MCF 10A (cell line): ENCODE results near the gene PARG. TPM values are rescaled to one million over a fixed set of nuclear protein-coding genes. Genes with fewer than 3 reads are reported as not detected.
"Not testable (repeated sequence)": the region's sequence is repeated elsewhere in the genome, so short reads cannot be mapped to it uniquely, and the experiment has no call there.

Experiments used
- Bru-seq: library from RNA; stranded (reverse); fragments of 400-500 nt; gene quantifications from one replicate; lab custom pipeline; 2021; lab: Mats Ljungman, UMichigan
- BruChase-seq, 2 experiments: library from RNA; stranded (reverse); fragments of 400-500 nt; gene quantifications; one replicate each; lab custom pipeline; 2021; lab: Mats Ljungman, UMichigan
- BruUV-seq: library from RNA; stranded (reverse); fragments of 400-500 nt; replicated peaks from 2 replicates; lab custom pipeline; 2021; lab: Mats Ljungman, UMichigan
- CTCF ChIA-PET: fragments of 300-600 bp; sonication (Branson Sonifier 250); formaldehyde crosslinking; extraction: SDS; loops from one replicate; lab custom pipeline; 2021; ENCODE audit warnings: antibody characterized with exemption, inconsistent platforms; lab: Yijun Ruan, JAX
- POLR2A ChIA-PET: fragments of 300-600, 350-650 bp; sonication (Branson Sonifier 250); formaldehyde crosslinking; extraction: SDS; loops from one replicate; lab custom pipeline; 2020; ENCODE audit warnings: antibody characterized with exemption, inconsistent platforms; lab: Yijun Ruan, JAX
- DNase-seq: peaks from one replicate; pipeline ENCODE4 v3.0.0-alpha.2; 2018; ENCODE audit not compliant: unreplicated experiment
- H3K27ac Mint-ChIP-seq: one replicate; pipeline ENCODE4 v1.8.0; 2022; ENCODE audit warnings: mild to moderate bottlenecking, low read depth, mixed read lengths; ENCODE audit not compliant: unreplicated experiment
- H3K27me3 Mint-ChIP-seq: one replicate; pipeline ENCODE4 v1.8.0; 2022; ENCODE audit warnings: mixed read lengths; ENCODE audit not compliant: insufficient read depth, unreplicated experiment
- H3K36me3 Mint-ChIP-seq: one replicate; pipeline ENCODE4 v1.8.0; 2022; ENCODE audit warnings: mild to moderate bottlenecking, moderate library complexity, mixed read lengths; ENCODE audit not compliant: insufficient read depth, unreplicated experiment
- H3K4me1 Mint-ChIP-seq: one replicate; pipeline ENCODE4 v1.8.0; 2022; ENCODE audit warnings: mixed read lengths; ENCODE audit not compliant: insufficient read depth, unreplicated experiment
- H3K4me3 Mint-ChIP-seq: one replicate; pipeline ENCODE4 v1.8.0; 2022; ENCODE audit warnings: mild to moderate bottlenecking, moderate library complexity, mixed read lengths; ENCODE audit not compliant: unreplicated experiment
- H3K9me3 Mint-ChIP-seq: one replicate; pipeline ENCODE4 v1.8.0; 2022; ENCODE audit warnings: mixed read lengths; ENCODE audit not compliant: unreplicated experiment
- intact Hi-C: fragments of 100-400 bp; cut with micrococcal nuclease; formaldehyde crosslinking; loops from 2 replicates; pipeline ENCODE4 v1.14.1; 2022
- long read RNA-seq: library from polyadenylated mRNA; stranded (forward); transcript quantifications from one replicate; pipeline ENCODE4 v2.0.0, GENCODE V29; 2022
- total RNA-seq: library from RNA; stranded (reverse); gene quantifications from 2 replicates; pipeline ENCODE4 v1.2.3, GENCODE V29; 2022

Gene PARG
- total RNA-seq (29.2 and 36.2 TPM in 2 replicates), Bru-seq, nascent RNA (percentile 79 among the genes with signal in this experiment), BruChase-seq, experiment 1, labeled RNA remaining after a 6-hour chase (percentile 72 among the genes with signal in this experiment), BruChase-seq, experiment 2, labeled RNA remaining after a 2-hour chase (percentile 76 among the genes with signal in this experiment)
- long read RNA-seq, partial matches to known transcripts: 3 of 103 reads
- long read RNA-seq, other reads (novel, unspliced or antisense): 100 of 103 reads

- H3K9me3 Mint-ChIP-seq, intact Hi-C loops, H3K27me3 Mint-ChIP-seq: not testable (repeated sequence)
- Mint-ChIP-seq H3K27ac (peak within 1 kb of the TSS; percentile 90), H3K4me3 (peak within 1 kb of the TSS; percentile 89), H3K36me3 (peaks cover 14% of the 10 kb centered on the region), H3K4me1 (peaks cover 20% of the 10 kb centered on the region)
- TSS peak; percentile 62 for BruUV-seq
- POLR2A ChIA-PET: interaction anchor here (1.4 to 1.8 kb wide), 3 partner anchors 347 to 403 kb away, joined by 4 to 5 read pairs (median 5); partner anchors contain the start of gene ERCC6
- CTCF ChIA-PET: interaction anchor here (1.1 kb wide), 1 partner anchor 348 kb away, joined by 3 read pairs; no protein-coding TSS in a partner anchor
- peak; percentile 80 for DNase-seq
These were observed at the start of gene PARG, which contains the start of gene TIMM23B for GRCh38 chr10:49941447-49942338. TSS of gene PARG (minus strand) at chr10:49942027. CDS start at chr10:49941725, 302 bp downstream. TSS of gene TIMM23B (plus strand) at chr10:49942053. CDS start at chr10:49942195, 142 bp downstream.

- H3K4me3 Mint-ChIP-seq, DNase-seq, H3K27me3 Mint-ChIP-seq, BruUV-seq, H3K27ac Mint-ChIP-seq, POLR2A ChIA-PET, CTCF ChIA-PET, intact Hi-C loops, H3K4me1 Mint-ChIP-seq, H3K9me3 Mint-ChIP-seq: not testable (repeated sequence)
- H3K36me3 Mint-ChIP-seq: peaks cover 17% of the 10 kb centered on the region
These were observed 46.5 kb upstream of the PARG start, which contains the start of gene AGAP6 for GRCh38 chr10:49988376-49988775. TSS of gene AGAP6 (plus strand) at chr10:49988406. CDS start at chr10:49988716, 310 bp downstream.

DNA sequence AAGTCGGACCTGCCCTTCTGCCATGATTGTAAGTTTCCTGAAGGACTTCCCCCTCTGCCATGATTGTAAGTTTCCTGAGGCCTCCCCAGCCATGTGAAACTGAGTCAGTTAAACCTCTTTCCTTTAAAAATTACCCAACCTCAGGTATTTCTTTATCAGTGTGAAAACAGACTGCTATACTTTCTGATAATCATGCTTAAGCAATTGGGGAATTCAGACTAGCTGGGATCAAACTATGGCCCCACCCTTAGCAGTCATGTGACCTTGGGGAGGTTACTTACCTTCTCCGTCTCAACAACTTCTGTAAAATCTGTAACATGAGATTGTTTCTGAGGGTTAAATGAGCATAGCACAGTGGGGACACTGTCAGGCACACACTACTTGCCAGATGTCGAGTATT, 45.4 kb upstream of the PARG start:
- H3K27me3 Mint-ChIP-seq, POLR2A ChIA-PET, H3K4me1 Mint-ChIP-seq, DNase-seq, H3K4me3 Mint-ChIP-seq, intact Hi-C loops, CTCF ChIA-PET, H3K27ac Mint-ChIP-seq, H3K9me3 Mint-ChIP-seq, BruUV-seq: not testable (repeated sequence)
- peaks cover 17% of the 10 kb centered on the region for H3K36me3 Mint-ChIP-seq

DNA sequence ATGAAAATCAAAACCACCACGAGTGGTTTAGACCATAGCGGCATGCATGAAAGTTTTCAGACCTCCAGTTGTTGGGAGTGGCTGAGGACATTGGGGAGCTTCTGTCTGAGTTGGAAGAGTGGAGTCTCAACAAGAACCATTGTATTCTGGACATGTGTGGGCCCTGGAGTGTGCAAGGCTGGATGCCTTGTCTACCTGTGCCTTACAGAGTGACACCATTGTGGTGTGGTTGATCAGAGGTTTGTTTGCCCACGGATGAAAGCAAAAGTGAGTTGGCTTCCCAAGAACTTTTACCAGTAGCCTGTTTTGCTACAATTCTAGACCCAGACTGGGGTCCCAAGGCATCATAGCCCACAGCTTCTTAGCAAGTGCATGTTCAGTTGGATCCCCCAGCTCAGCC, 35.9 kb upstream of the PARG start:
- peaks cover 11% of the 10 kb centered on the region for H3K36me3 Mint-ChIP-seq
- DNase-seq, H3K9me3 Mint-ChIP-seq, H3K27ac Mint-ChIP-seq, H3K4me1 Mint-ChIP-seq, CTCF ChIA-PET, BruUV-seq, intact Hi-C loops, H3K27me3 Mint-ChIP-seq, POLR2A ChIA-PET, H3K4me3 Mint-ChIP-seq: not testable (repeated sequence)

- H3K4me1 Mint-ChIP-seq, POLR2A ChIA-PET, H3K27ac Mint-ChIP-seq, BruUV-seq, H3K27me3 Mint-ChIP-seq, H3K36me3 Mint-ChIP-seq, DNase-seq, H3K9me3 Mint-ChIP-seq, intact Hi-C loops, H3K4me3 Mint-ChIP-seq, CTCF ChIA-PET: not testable (repeated sequence)
These were observed 30.3 kb upstream of the PARG start for GRCh38 chr10:49972094-49972493.

DNA sequence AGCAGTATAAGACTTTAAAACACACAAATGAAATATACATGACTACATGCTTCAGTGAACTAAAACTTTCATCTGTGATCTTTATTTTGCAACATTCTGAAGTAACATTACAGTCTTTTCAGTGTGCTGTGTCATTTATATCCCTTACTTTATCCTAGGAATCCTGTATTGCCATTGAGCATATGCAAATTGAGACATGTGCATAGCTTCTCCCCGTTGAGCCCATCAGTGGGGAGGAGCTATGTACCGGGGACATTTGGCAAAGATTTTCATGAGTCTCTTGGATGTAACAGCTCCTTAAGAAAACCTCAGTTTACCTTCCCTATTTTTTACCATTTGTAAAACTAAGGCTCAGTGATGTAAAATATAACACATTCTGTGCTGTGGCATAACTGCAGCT, 29.6 kb upstream of the PARG start:
- POLR2A ChIA-PET: not testable (repeated sequence)

GRCh38 chr10:49970331-49970857, 28.6 kb upstream of the PARG start:
- H3K27ac Mint-ChIP-seq, H3K4me3 Mint-ChIP-seq, H3K27me3 Mint-ChIP-seq, intact Hi-C loops, H3K4me1 Mint-ChIP-seq, DNase-seq, H3K9me3 Mint-ChIP-seq, CTCF ChIA-PET, BruUV-seq, POLR2A ChIA-PET: not testable (repeated sequence)
- peaks cover 15% of the 10 kb centered on the region for H3K36me3 Mint-ChIP-seq

More for the DNA sequence above, 29.6 kb upstream of the PARG start:
- DNase-seq, H3K36me3 Mint-ChIP-seq, H3K4me1 Mint-ChIP-seq, BruUV-seq, CTCF ChIA-PET, H3K27me3 Mint-ChIP-seq, H3K4me3 Mint-ChIP-seq, H3K27ac Mint-ChIP-seq, intact Hi-C loops, H3K9me3 Mint-ChIP-seq: not testable (repeated sequence)

DNA sequence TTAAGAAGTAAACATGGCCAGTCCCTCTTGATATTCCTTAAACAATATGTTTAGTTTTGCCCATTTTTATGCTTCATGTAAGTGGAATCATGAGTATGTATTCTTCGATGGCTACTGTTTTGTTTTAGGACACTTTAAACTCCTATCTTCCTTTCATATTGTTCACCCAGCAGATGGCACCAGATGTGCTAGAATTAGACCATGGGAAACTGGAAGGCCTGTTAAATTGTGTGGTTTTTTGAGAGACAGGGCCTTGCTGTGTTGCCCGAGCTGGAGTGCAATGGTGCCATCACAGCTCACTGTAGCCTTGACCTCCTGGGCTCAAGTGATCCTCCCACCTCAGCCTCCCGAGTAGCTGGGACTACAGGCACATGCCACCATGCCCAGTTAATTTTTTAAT, 11.3 kb upstream of the PARG start:
- H3K27ac Mint-ChIP-seq, POLR2A ChIA-PET, CTCF ChIA-PET, BruUV-seq, H3K9me3 Mint-ChIP-seq, H3K4me1 Mint-ChIP-seq, intact Hi-C loops, H3K4me3 Mint-ChIP-seq, H3K27me3 Mint-ChIP-seq: not testable (repeated sequence)
- peak; percentile 4 for DNase-seq
- peaks cover 42% of the 10 kb centered on the region for H3K36me3 Mint-ChIP-seq
